Trophoblast cell (in vitro differentiated cells and primary cell): ENCODE results near the gene GPR55.
A peak's percentile ranks its signal among the peaks of the same experiment; 100 is the strongest.

ENCODE experiments used
- DNase-seq, 2 donors: peaks; one replicate each; pipeline ENCODE4 v3.0.0-alpha.2; 2016
- H2AFZ ChIP-seq: 2 replicates; pipeline ENCODE4 v1.6.1; 2013; ENCODE audit warnings: low read length, moderate library complexity, mild to moderate bottlenecking; ENCODE audit not compliant: insufficient read depth, poor library complexity
- H2AK5ac ChIP-seq: 2 replicates; pipeline ENCODE4 v1.6.1; 2013; ENCODE audit warnings: mild to moderate bottlenecking, low read length
- H2BK120ac ChIP-seq: 2 replicates; pipeline ENCODE4 v1.6.1; 2013; ENCODE audit warnings: low read length, mild to moderate bottlenecking, moderate library complexity; ENCODE audit not compliant: insufficient read depth, poor library complexity
- H2BK12ac ChIP-seq: 2 replicates; pipeline ENCODE4 v1.6.1; 2013; ENCODE audit warnings: mild to moderate bottlenecking, low read length, moderate library complexity
- H2BK5ac ChIP-seq: 2 replicates; pipeline ENCODE4 v1.6.1; 2013; ENCODE audit warnings: low read length, low read depth, moderate library complexity, mild to moderate bottlenecking; ENCODE audit not compliant: poor library complexity
- H3K14ac ChIP-seq: 2 replicates; pipeline ENCODE4 v1.6.1; 2013; ENCODE audit warnings: mild to moderate bottlenecking, low read length
- H3K18ac ChIP-seq: 2 replicates; pipeline ENCODE4 v1.6.1; 2013; ENCODE audit warnings: mild to moderate bottlenecking, low read length
- H3K23ac ChIP-seq: 2 replicates; pipeline ENCODE4 v1.6.1; 2013; ENCODE audit warnings: low read length
- H3K27ac ChIP-seq: 2 replicates; pipeline ENCODE4 v1.5.1; 2013; ENCODE audit warnings: low read depth, mild to moderate bottlenecking, inconsistent platforms, low read length, moderate library complexity
- H3K27me3 ChIP-seq: 2 replicates; pipeline ENCODE4 v1.6.1; 2013; ENCODE audit warnings: inconsistent platforms, mild to moderate bottlenecking, low read length, moderate library complexity; ENCODE audit not compliant: insufficient read depth
- H3K36me3 ChIP-seq, 2 experiments: 1 replicate in 1 of 2; 2 replicates in 1 of 2; pipeline ENCODE4 v1.6.1; 2013; ENCODE audit warnings: low read length in 2 of 2, mild to moderate bottlenecking in 2 of 2, moderate library complexity in 1 of 2; ENCODE audit not compliant: insufficient read depth in 2 of 2, control insufficient read depth in 1 of 2
- H3K4ac ChIP-seq: 2 replicates; pipeline ENCODE4 v1.6.1; 2013; ENCODE audit warnings: low read depth, mild to moderate bottlenecking, low read length, moderate library complexity
- H3K4me1 ChIP-seq, 2 experiments: 1 replicate in 1 of 2; 2 replicates in 1 of 2; pipeline ENCODE4 v1.6.1; 2013; ENCODE audit warnings: low read length in 2 of 2, mild to moderate bottlenecking in 2 of 2, moderate library complexity in 1 of 2; ENCODE audit not compliant: insufficient read depth in 2 of 2, control insufficient read depth in 1 of 2
- H3K4me2 ChIP-seq: 2 replicates; pipeline ENCODE4 v1.6.1; 2013; ENCODE audit warnings: inconsistent platforms, mild to moderate bottlenecking, low read length, moderate library complexity
- H3K4me3 ChIP-seq: 2 replicates; pipeline ENCODE4 v1.5.1; 2013; ENCODE audit warnings: mild to moderate bottlenecking, low read depth, low read length, inconsistent platforms
- H3K79me1 ChIP-seq: one replicate; pipeline ENCODE4 v1.6.1; 2013; ENCODE audit warnings: low read length
- H3K79me2 ChIP-seq: 2 replicates; pipeline ENCODE4 v1.6.1; 2013; ENCODE audit warnings: low read length, mild to moderate bottlenecking; ENCODE audit not compliant: control insufficient read depth, insufficient read depth, poor library complexity
- H3K9ac ChIP-seq: 2 replicates; pipeline ENCODE4 v1.6.1; 2013; ENCODE audit warnings: mild to moderate bottlenecking, low read length
- H3K9me3 ChIP-seq: 2 replicates; pipeline ENCODE4 v1.6.1; 2013; ENCODE audit warnings: low read depth, mild to moderate bottlenecking, control low read depth, inconsistent platforms, low read length; ENCODE audit not compliant: insufficient read depth
- H4K12ac ChIP-seq: 2 replicates; pipeline ENCODE4 v1.6.1; 2013; ENCODE audit warnings: low read depth, mild to moderate bottlenecking, low read length, moderate library complexity
- H4K8ac ChIP-seq: 2 replicates; pipeline ENCODE4 v1.6.1; 2013; ENCODE audit warnings: low read depth, mild to moderate bottlenecking, low read length, moderate library complexity
- H4K91ac ChIP-seq: one replicate; pipeline ENCODE4 v1.6.1; 2013; ENCODE audit warnings: low read depth, mild to moderate bottlenecking, low read length, moderate library complexity
- WGBS: extraction: QIAGEN DNeasy Blood & Tissue Kit; methylation state at CpG from one replicate; pipeline ENCODE4 v1.1.7; 2013; ENCODE audit warnings: missing lambda C conversion rate; ENCODE audit not compliant: insufficient read length, insufficient coverage; ENCODE audit errors: extremely low coverage; 5-methylcytosine and 5-hydroxymethylcytosine counted together

The GPR55 gene

GRCh38 chr2:230947908-230948365, 22.9 kb upstream of the GPR55 start:
- Histone ChIP-seq H3K27ac (no peak overlapping the region), H3K4ac (no peak overlapping the region), H3K4me2 (no peak overlapping the region), H4K91ac (no peak overlapping the region), H3K9me3 (peaks cover 3% of the 10 kb centered on the region), H2BK12ac (no peak overlapping the region), H4K8ac (no peak overlapping the region), H4K12ac (no peak overlapping the region), H2AFZ (no peak overlapping the region), H3K9ac (no peak overlapping the region), H3K23ac (no peak overlapping the region), H3K79me2 (no peaks in the 10 kb centered on the region), H3K79me1 (peaks cover 8% of the 10 kb centered on the region), H3K18ac (no peak overlapping the region), H2BK120ac (no peak overlapping the region), H3K27me3 (no peaks in the 10 kb centered on the region), H3K36me3 (no peaks in the 10 kb centered on the region), H2AK5ac (no peak overlapping the region), H3K14ac (no peak overlapping the region), H2BK5ac (no peak overlapping the region), H3K4me3 (no peak overlapping the region), H3K4me1 (peaks cover 11 to 25% of the 10 kb centered on the region in 2 experiments)
- DNase-seq = no peak
- no CpG with 5 or more reads among the region's 10 CpGs for WGBS

GRCh38 chr2:230947235-230947576, 22.2 kb upstream of the GPR55 start:
- Histone ChIP-seq H4K91ac (peak overlapping the region; percentile 77), H3K79me1 (peaks cover 8% of the 10 kb centered on the region), H3K36me3 (no peaks in the 10 kb centered on the region), H2AFZ (no peak overlapping the region), H3K27ac (no peak overlapping the region), H2BK12ac (peak overlapping the region; percentile 74), H3K4me1 (peaks cover 11 to 25% of the 10 kb centered on the region in 2 experiments), H3K14ac (no peak overlapping the region), H3K18ac (no peak overlapping the region), H4K12ac (no peak overlapping the region), H3K4ac (no peak overlapping the region), H3K4me3 (no peak overlapping the region), H3K27me3 (no peaks in the 10 kb centered on the region), H3K4me2 (no peak overlapping the region), H2BK120ac (no peak overlapping the region), H3K79me2 (no peaks in the 10 kb centered on the region), H3K9me3 (no peaks in the 10 kb centered on the region), H2BK5ac (no peak overlapping the region), H3K23ac (no peak overlapping the region), H3K9ac (no peak overlapping the region), H4K8ac (no peak overlapping the region), H2AK5ac (no peak overlapping the region)
- WGBS = no CpG with 5 or more reads among the region's 3 CpGs
- no peak for DNase-seq

- H3K14ac ChIP-seq = peak overlapping the region; percentile 74
- no peak overlapping the region for H3K9ac ChIP-seq
- H4K91ac ChIP-seq = peak overlapping the region; percentile 77
- peak overlapping the region; percentile 83 for H2BK12ac ChIP-seq
- H2AFZ ChIP-seq = no peak overlapping the region
- peak overlapping the region; percentile 80 for H2BK120ac ChIP-seq
- H3K4me2 ChIP-seq = no peak overlapping the region
- H2AK5ac ChIP-seq = peak overlapping the region; percentile 51
- WGBS = no CpG with 5 or more reads among the region's 7 CpGs
- peak overlapping the region; percentile 36 for H2BK5ac ChIP-seq
- no peaks in the 10 kb centered on the region for H3K27me3 ChIP-seq
- H3K4me3 ChIP-seq = no peak overlapping the region
- H3K27ac ChIP-seq = no peak overlapping the region
- no peak overlapping the region for H3K23ac ChIP-seq
- peak overlapping the region; percentile 49 for H3K18ac ChIP-seq
- H3K9me3 ChIP-seq = no peaks in the 10 kb centered on the region
- peak overlapping the region; percentile 17 for H4K8ac ChIP-seq
- H4K12ac ChIP-seq = no peak overlapping the region
- peaks cover 8% of the 10 kb centered on the region for H3K79me1 ChIP-seq
- H3K36me3 ChIP-seq = no peaks in the 10 kb centered on the region
- no peaks in the 10 kb centered on the region for H3K79me2 ChIP-seq
- H3K4ac ChIP-seq = peak overlapping the region; percentile 6
- DNase-seq = no peak
- H3K4me1 ChIP-seq = peaks cover 11 to 25% of the 10 kb centered on the region in 2 experiments
Observed at GRCh38 chr2:230946429-230947234, 21.6 kb upstream of the GPR55 start.

DNA sequence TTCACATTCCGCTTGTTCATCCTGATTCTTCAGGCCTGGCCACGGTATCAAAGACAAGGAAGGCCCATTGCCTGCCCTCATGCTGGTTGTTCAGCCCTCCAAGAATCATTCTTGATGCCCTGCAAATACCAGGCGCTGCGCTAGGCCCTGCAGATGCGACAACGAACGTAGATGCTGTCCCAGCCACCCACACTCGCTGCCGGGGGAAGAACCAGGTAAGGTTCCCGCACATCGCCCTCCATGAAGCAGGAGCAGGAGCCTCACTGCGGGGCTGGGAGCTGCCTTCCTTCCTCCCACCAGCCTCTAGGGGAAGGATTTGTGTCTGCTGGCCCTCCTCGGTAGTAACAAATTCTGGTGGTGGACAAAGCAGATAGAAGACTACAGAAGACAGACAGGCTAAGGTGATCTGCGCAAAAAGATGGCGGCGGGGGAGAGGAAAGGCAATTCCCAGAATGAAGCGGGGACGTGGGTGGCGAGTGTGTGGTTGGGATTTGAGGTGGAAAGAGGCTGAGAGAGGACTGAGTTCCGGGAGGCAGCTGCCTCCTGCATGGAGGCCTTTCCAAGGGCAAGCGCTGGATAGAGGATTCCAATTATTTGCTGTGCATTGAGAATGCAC, 19.8 kb upstream of the GPR55 start:
- H3K79me1 ChIP-seq = peaks cover 5% of the 10 kb centered on the region
- no peak overlapping the region for H2BK5ac ChIP-seq

More for the DNA sequence above, 19.8 kb upstream of the GPR55 start:
- Histone ChIP-seq H3K27ac (no peak overlapping the region), H3K18ac (no peak overlapping the region), H2AK5ac (peak overlapping the region; percentile 63), H2BK12ac (peak overlapping the region; percentile 81), H4K91ac (peak overlapping the region; percentile 30), H2AFZ (no peak overlapping the region), H4K12ac (no peak overlapping the region), H3K4me1 (peaks cover 4 to 15% of the 10 kb centered on the region in 2 experiments), H3K4me2 (no peak overlapping the region), H3K79me2 (no peaks in the 10 kb centered on the region), H3K4me3 (no peak overlapping the region), H3K9me3 (no peaks in the 10 kb centered on the region), H3K23ac (no peak overlapping the region), H4K8ac (no peak overlapping the region), H3K27me3 (no peaks in the 10 kb centered on the region), H2BK120ac (no peak overlapping the region), H3K36me3 (no peaks in the 10 kb centered on the region), H3K4ac (no peak overlapping the region), H3K9ac (no peak overlapping the region), H3K14ac (no peak overlapping the region)
- WGBS = 100% methylated on average over 3 of the region's 21 CpGs
- no peak for DNase-seq
